Femur (tissue), 1 donor: ENCODE results near the gene C11orf54.
"Not testable (repeated sequence)": the region's sequence is repeated elsewhere in the genome, so short reads cannot be mapped to it uniquely, and the experiment has no call there.

Source experiments
- DNase-seq: peaks from one replicate; pipeline ENCODE4 v3.0.0-alpha.2; 2017

The C11orf54 gene

GRCh38 chr11:93735627-93736026 is 5.8 kb upstream of the C11orf54 start:
- no peak for DNase-seq

GRCh38 chr11:93736129-93736528 is 5.3 kb upstream of the C11orf54 start:
- no peak for DNase-seq

DNA sequence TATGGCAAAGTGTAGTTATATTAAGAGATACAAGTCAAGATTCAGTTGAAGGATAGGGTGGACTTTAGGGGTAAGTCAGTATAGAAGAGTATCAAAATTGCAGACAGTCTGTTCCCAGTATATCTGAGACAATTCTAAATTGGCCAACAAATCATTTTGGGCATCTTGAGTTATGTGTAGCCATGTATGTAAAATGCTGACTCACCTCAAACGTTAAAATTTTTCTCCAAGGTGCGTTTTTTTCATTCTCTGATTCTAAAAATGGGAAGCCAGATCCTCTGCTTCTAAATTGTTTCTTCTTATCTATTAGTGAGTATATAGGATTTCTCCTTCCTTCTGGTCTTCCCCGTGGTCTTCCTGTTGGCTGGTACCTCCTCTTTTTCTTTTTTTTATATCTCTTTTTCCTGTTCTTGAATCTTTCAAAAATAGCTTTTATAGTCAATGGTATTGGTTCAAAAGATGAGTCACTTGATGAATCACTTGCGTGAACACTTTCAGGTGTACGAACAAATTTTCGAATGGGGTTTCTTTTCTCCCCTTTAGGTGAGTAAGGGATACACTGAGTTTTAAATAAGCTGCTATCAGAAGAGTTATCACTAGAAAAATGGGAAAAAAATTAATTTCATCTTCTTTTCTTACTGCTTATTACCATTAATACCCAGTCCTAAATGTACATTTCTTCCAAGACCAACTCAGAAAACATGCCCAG is 3.4 kb upstream of the C11orf54 start:
- no peak for DNase-seq

DNA sequence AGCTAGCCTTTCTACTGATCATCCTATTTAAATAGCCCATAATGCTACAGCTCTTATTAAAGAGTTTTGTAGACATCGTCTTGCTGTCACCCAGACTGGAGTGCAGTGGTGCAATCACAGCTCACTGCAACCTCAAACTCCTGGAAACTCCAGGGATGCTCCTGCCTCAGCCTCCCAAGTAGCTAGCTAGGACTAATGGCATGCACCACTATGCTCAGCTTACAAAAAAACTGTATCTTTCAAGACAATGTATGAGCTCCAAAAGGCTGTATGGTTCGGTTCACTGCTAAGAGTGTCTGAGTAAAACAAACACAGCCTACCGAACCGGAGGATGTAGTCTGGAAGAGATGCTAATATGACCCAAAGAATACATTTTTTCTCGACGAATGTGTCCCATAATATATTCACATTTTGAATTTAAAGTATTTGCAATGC is 2.8 kb upstream of the C11orf54 start:
- no peak for DNase-seq

- peak; percentile 29 for DNase-seq
Observed at GRCh38 chr11:93740031-93740729, 1.3 kb upstream of the C11orf54 start.

DNA sequence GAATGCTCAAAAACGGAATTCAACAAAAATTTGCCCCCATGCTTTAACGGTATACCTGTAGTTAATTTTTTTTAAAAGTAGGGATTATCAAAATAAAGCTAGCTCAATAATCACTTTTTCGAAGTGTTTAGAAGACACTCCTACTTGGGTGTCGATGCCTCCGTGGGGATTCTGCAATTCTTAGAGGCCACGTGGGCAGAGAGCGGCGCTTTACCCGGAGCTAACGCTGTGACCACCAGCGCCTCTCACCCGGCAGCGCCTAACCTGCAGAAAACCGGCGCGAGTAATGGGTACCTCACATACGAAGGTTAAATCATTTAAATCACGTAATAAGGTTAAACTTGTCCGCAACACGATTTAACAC is 760 bp upstream of the C11orf54 start:
- DNase-seq: peak; percentile 71

DNA sequence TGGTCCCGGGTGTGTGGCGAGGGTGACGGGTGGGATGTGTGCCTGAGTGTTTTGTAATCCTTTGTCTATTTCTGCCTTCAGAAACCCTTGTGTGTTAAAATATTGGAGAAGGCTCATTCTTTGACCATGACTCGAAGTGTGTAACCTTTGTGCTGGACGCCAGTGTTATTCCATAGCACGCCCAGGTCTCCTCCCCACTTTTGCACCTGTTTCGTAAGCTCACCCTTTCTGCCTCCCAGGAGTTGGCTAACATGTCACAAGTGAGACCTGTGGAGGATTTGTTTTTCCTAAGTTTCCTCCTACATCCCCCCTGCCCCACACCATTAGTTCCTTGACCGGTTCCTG is 382 bp downstream of the C11orf54 start:
- no peak for DNase-seq

DNA sequence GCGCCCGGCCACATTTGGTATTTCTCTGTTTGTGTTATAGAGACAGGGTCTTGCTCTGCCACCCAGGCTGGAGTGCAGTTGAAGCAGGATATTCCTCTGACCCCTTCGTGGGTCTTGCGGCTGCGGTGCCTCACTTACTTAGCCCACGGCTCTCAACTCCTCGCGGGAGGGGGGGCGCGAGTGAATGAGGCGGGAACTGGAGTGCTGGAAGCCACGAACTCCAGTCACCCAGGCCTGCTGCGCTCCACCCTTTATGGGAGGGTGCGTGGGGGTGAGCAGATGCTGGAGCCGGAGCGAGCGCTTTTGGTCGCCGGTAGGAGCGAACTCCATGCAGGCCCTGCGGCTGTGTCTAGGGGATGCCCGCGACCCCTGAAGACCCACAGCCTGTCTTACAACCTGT is 1.8 kb downstream of the C11orf54 start:
- DNase-seq: no peak

- no peak for DNase-seq
Observed at GRCh38 chr11:93744669-93745004, 3.2 kb downstream of the C11orf54 start.

GRCh38 chr11:93745005-93745755 is 3.7 kb downstream of the C11orf54 start:
- not testable (repeated sequence) for DNase-seq

- no peak for DNase-seq
Observed at GRCh38 chr11:93746101-93746500, 4.6 kb downstream of the C11orf54 start.

DNA sequence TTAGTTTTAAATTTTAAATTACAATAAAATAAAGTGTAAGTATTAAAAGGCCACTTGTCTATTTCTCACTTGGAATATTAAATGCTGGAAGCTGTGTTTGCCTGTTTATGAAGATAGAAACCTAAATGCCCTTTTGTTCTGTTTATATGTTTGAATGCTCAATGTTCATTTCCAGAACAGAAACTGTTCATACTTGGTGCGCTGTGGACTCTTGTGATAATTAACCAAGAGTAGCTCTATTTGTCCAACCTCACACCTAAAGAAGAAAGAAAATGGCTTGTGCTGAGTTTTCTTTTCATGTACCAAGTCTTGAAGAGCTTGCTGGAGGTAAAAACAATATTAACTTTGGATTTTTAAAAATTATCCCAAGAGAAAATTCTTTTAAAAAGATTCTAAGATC is 5.7 kb downstream of the C11orf54 start:
- no peak for DNase-seq

DNA sequence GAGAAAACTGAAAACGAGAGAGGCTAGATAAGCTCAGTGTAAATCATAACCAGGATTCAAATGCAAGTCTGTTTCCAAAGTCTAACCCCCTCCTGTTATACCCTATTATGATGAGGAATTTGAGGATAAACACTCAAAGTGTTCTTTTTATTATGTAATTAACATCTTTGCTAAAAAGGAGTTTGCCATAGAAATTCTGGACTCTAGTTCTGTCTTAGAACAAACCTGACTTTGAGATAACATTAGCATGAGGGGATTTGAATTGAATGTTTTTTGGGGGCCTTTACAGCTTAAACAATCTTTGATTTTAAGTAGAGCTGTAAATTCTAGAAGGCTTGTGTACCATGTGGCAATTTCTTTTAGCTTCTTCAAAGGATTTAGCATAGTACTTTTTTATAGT is 9.5 kb downstream of the C11orf54 start:
- no peak for DNase-seq

DNA sequence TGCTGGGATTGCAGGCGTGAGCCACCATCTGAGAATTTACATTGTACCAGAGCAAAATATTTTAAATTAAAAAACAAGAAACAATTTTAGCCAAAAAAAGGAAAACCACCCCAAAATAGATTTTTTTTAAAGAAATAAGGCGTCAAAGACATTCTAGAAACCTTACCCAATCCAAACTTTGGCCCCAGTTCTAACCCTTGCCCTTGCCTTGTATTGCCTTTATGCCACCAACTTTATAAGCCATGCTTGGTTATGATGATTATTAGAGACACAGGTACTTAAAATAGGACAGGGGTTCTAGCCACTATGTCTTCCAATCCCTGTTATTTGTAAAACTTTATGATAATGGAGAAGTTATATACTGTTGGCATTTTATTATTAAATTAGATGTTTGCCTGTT is 11.8 kb downstream of the C11orf54 start:
- DNase-seq: no peak

GRCh38 chr11:93756748-93757147 is 15.3 kb downstream of the C11orf54 start:
- DNase-seq: no peak

DNA sequence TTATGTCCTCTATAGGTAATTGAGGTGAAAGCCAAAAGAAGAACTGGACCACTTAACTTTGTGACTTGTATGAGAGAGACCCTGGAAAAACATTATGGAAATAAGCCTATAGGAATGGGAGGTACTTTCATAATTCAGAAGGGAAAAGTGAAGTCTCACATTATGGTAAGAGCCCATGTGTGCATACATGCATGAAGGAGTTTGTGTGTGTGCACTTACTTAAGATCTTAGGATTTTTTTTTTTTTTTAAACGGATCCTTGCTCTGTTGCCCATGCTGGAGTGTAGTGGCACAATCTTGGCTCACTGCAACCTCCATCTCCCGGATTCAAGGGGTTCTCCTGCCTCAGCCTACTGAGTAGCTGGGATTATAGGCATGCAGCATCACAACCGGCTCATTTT is 15.8 kb downstream of the C11orf54 start:
- no peak for DNase-seq

GRCh38 chr11:93757924-93758865 is 16.7 kb downstream of the C11orf54 start:
- DNase-seq: no peak

DNA sequence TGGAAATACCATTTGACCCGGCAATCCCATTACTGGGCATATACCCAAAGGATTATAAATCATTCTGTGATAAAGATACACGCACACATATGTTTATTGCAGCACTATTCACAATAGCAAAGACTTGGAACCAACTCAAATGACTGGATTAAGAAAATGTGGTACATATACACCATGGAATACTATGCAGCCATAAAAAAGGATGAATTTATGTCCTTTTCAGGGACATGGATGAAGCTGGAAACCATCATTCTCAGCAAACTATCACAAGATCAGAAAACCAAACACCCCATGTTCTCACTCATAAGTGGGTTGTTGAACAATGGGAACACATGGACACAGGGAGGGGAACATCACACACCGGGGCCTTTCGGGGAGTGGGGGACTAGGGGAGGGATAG is 17.7 kb downstream of the C11orf54 start:
- DNase-seq: not testable (repeated sequence)

DNA sequence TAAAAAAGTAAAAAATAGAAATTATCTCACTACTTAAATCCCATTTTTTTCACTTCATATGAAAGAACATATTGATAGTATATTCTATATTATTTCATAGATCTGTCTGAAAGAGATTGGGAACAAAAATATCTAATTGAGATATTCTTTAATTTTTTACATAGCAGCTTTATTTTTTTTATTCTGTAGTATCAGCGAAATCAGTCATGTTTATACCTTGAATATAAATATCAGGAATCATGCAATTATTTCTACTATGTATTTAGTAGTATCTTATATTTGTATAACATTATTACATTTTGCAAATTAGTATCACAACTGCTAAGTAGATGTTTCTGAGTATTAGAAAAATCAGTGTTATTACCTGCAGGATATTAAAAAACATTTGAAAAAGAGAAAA is 20.4 kb downstream of the C11orf54 start:
- no peak for DNase-seq

- no peak for DNase-seq
Observed at GRCh38 chr11:93765551-93765950, 24.1 kb downstream of the C11orf54 start.

DNA sequence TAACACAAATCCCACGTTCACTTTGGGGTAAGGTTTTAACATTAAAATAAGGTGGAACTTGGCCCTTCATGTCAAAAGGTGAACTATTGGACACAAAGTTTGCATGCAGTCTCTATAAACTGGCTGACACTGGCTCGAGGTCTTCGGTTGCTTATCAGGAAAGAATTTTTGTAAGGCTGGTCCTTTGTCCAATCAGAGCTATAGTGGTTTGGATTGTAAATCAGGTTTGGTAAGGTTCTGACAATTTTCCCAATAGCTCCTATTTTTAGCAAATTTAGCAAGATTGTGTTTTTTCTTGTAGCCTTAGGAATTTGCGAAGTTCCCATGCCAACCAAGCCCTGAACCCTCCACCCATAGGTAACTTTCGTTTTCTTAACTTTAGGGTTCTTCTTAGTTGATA is 25.0 kb downstream of the C11orf54 start:
- DNase-seq: no peak

- no peak for DNase-seq
Observed at GRCh38 chr11:93767018-93767417, 25.5 kb downstream of the C11orf54 start.

DNA sequence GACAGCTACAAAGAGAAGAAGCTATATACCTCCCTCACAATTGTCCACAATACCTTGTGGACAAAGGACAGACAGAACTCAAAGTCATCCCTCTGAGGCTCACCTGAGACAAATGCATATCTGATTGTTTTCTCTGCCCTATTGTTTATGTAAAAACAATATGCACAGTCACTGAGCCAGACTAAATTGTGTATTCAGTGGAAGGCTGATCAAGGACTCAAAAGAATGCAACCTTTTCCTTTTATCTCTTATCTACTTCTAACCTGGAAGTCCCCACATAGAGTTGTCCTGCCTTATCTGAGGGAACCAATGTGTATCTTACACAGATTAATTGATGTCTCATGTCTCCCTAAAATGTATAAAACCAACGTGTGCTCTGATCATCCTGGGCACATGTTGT is 28.7 kb downstream of the C11orf54 start:
- DNase-seq: no peak
